ENCODE results near the gene FHIT. TPM values are rescaled to one million over a fixed set of nuclear protein-coding genes. Genes with fewer than 3 reads are reported as not detected.

The FHIT gene
- total and polyA plus RNA-seq, 2 experiments from 2014 or later: 0.22 to 0.90 TPM

- Histone ChIP-seq H3K36me3 (ENCODE audit: low read depth) (no peaks in the 10 kb centered on the region), H3K27me3 (replicated peaks; ENCODE audit: insufficient read depth) (no peaks in the 10 kb centered on the region), H3K79me2 (ENCODE audit: insufficient read depth) (no peaks in the 10 kb centered on the region), H3K4me2 (ENCODE audit: unreplicated experiment) (no peak overlapping the region), H3K4me1 (ENCODE audit: insufficient read depth) (no peaks in the 10 kb centered on the region), H3K27ac (no peak overlapping the region), H2AFZ (no peak overlapping the region), H3K9ac (no peak overlapping the region), H3F3A (ENCODE audit: insufficient read depth) (no peaks in the 10 kb centered on the region), H3K9me2 (ENCODE audit: insufficient read depth) (no peaks in the 10 kb centered on the region), H3K4me3 (no peak overlapping the region), H4K20me1 (ENCODE audit: insufficient read depth) (no peaks in the 10 kb centered on the region), H3K9me3 (ENCODE audit: low read depth) (no peaks in the 10 kb centered on the region)
- no peak for DNase-seq
- no peak for TF ChIP-seq EZH2 (IDR thresholded peaks at IDR 0.05; ENCODE audit: insufficient read depth, poor library complexity, severe bottlenecking)
- TF ChIP-seq EZH2phosphoT487 (IDR thresholded peaks at IDR 0.05; ENCODE audit: insufficient read depth, low read depth): no peak
- 93 to 100% methylated on average over 1 of the region's 1 CpG for WGBS, 2 experiments (ENCODE audit: low coverage in 1 of 2, low lambda C conversion rate in 2 of 2, missing lambda C conversion rate in 2 of 2)
- in situ Hi-C loops (cut with MboI): no loop called here
Observed at GRCh38 chr3:59829527-59829926, 1421.7 kb downstream of the FHIT start.

- H3K9ac ChIP-seq: no peak overlapping the region
- no peak overlapping the region for H2AFZ ChIP-seq
- H3K27ac ChIP-seq: no peak overlapping the region
- H3K79me2 ChIP-seq (ENCODE audit: insufficient read depth): no peaks in the 10 kb centered on the region
- no peaks in the 10 kb centered on the region for H3K4me1 ChIP-seq (ENCODE audit: insufficient read depth)
- peaks cover 11% of the 10 kb centered on the region for H3F3A ChIP-seq (ENCODE audit: insufficient read depth)
- no peak overlapping the region for H3K4me3 ChIP-seq
- H3K9me2 ChIP-seq (ENCODE audit: insufficient read depth): no peaks in the 10 kb centered on the region
- H3K36me3 ChIP-seq (ENCODE audit: low read depth): no peaks in the 10 kb centered on the region
- no peak for DNase-seq
- no peak overlapping the region for H3K4me2 ChIP-seq (ENCODE audit: unreplicated experiment)
- H3K9me3 ChIP-seq (ENCODE audit: low read depth): no peaks in the 10 kb centered on the region
- no peaks in the 10 kb centered on the region for H4K20me1 ChIP-seq (ENCODE audit: insufficient read depth)
- WGBS, 2 experiments (ENCODE audit: low coverage in 1 of 2, low lambda C conversion rate in 2 of 2, missing lambda C conversion rate in 2 of 2): 0% methylated on average over 1 of the region's 1 CpG
- in situ Hi-C loops (cut with MboI): no loop called here
- H3K27me3 ChIP-seq (replicated peaks; ENCODE audit: insufficient read depth): no peaks in the 10 kb centered on the region
- TF ChIP-seq EZH2 (IDR thresholded peaks at IDR 0.05; ENCODE audit: insufficient read depth, poor library complexity, severe bottlenecking) (no peak), EZH2phosphoT487 (IDR thresholded peaks at IDR 0.05; ENCODE audit: insufficient read depth, low read depth) (no peak)
Observed at GRCh38 chr3:59824876-59825275, 1426.4 kb downstream of the FHIT start.

DNA sequence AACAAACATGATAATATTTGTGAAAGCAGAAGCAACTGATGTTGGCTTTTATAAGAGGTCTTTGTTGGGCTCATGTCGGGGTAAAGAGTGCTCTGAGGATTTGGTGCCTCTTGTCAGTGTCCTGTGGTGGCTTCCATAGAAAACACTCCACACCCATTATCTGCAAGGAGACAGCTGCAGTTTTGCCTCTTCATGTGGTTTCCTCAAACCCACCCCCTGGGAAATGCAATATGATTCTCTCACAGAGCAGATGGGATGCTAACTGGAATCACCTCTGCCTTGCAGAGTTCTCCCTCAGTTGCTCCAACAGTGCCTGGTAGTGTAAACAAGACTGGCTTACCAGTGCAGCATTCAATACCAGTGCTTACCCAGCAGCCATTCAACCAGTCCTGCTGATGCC is 1430.0 kb downstream of the FHIT start:
- Histone ChIP-seq H3K27me3 (replicated peaks; ENCODE audit: insufficient read depth) (no peaks in the 10 kb centered on the region), H3K4me2 (ENCODE audit: unreplicated experiment) (no peak overlapping the region), H3K36me3 (ENCODE audit: low read depth) (no peaks in the 10 kb centered on the region), H3K9me3 (ENCODE audit: low read depth) (no peaks in the 10 kb centered on the region), H3K27ac (no peak overlapping the region), H4K20me1 (ENCODE audit: insufficient read depth) (no peaks in the 10 kb centered on the region), H3K4me3 (no peak overlapping the region), H3K79me2 (ENCODE audit: insufficient read depth) (no peaks in the 10 kb centered on the region), H2AFZ (no peak overlapping the region), H3F3A (ENCODE audit: insufficient read depth) (peaks cover 37% of the 10 kb centered on the region), H3K4me1 (ENCODE audit: insufficient read depth) (peaks cover 22% of the 10 kb centered on the region), H3K9me2 (ENCODE audit: insufficient read depth) (no peaks in the 10 kb centered on the region), H3K9ac (no peak overlapping the region)
- TF ChIP-seq EZH2 (IDR thresholded peaks at IDR 0.05; ENCODE audit: insufficient read depth, poor library complexity, severe bottlenecking) (no peak), EZH2phosphoT487 (IDR thresholded peaks at IDR 0.05; ENCODE audit: insufficient read depth, low read depth) (no peak)
- WGBS, 2 experiments (ENCODE audit: low coverage in 1 of 2, low lambda C conversion rate in 2 of 2, missing lambda C conversion rate in 2 of 2): 5 to 17% methylated on average over 1 of the region's 1 CpG
- in situ Hi-C loops (cut with MboI): no loop called here
- no peak for DNase-seq

GRCh38 chr3:59820352-59820934 is 1430.8 kb downstream of the FHIT start:
- Histone ChIP-seq H3K4me1 (ENCODE audit: insufficient read depth) (peaks cover 22% of the 10 kb centered on the region), H3K9me3 (ENCODE audit: low read depth) (no peaks in the 10 kb centered on the region), H3K79me2 (ENCODE audit: insufficient read depth) (no peaks in the 10 kb centered on the region), H3K4me2 (ENCODE audit: unreplicated experiment) (no peak overlapping the region), H3K27me3 (replicated peaks; ENCODE audit: insufficient read depth) (no peaks in the 10 kb centered on the region), H3K9me2 (ENCODE audit: insufficient read depth) (no peaks in the 10 kb centered on the region), H2AFZ (no peak overlapping the region), H3K9ac (no peak overlapping the region), H3K27ac (peak overlapping the region; percentile 18), H3K36me3 (ENCODE audit: low read depth) (no peaks in the 10 kb centered on the region), H4K20me1 (ENCODE audit: insufficient read depth) (no peaks in the 10 kb centered on the region), H3F3A (ENCODE audit: insufficient read depth) (peaks cover 37% of the 10 kb centered on the region), H3K4me3 (no peak overlapping the region)
- peak; percentile 71 for DNase-seq
- in situ Hi-C loops (cut with MboI): no loop called here
- WGBS, 2 experiments (ENCODE audit: low coverage in 1 of 2, low lambda C conversion rate in 2 of 2, missing lambda C conversion rate in 2 of 2): 31 to 33% methylated on average over 3 of the region's 3 CpGs
- TF ChIP-seq EZH2 (IDR thresholded peaks at IDR 0.05; ENCODE audit: insufficient read depth, poor library complexity, severe bottlenecking) (no peak), EZH2phosphoT487 (IDR thresholded peaks at IDR 0.05; ENCODE audit: insufficient read depth, low read depth) (no peak)

DNA sequence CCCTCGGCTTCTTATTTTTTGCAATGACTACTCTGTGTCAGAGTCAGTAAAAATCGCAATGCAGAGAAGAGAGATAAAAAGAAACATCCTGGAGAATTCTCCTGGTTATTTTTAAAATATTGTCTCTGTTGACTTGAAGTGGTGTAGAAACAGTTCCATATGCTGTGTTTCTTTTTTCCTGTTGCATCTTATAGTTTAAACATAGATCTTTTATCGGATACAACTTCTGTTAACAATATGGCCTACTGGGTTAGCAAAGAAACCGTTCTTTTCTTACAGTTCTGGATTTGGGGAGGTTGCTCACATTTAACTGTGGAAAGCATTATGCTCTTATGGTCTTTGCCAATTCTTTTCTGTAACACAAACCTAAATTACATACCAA is 1432.3 kb downstream of the FHIT start:
- H3K4me2 ChIP-seq (ENCODE audit: unreplicated experiment): peak overlapping the region; percentile 80
- in situ Hi-C loops (cut with MboI): no loop called here
- peaks cover 22% of the 10 kb centered on the region for H3K4me1 ChIP-seq (ENCODE audit: insufficient read depth)
- H3F3A ChIP-seq (ENCODE audit: insufficient read depth): peaks cover 37% of the 10 kb centered on the region
- H3K79me2 ChIP-seq (ENCODE audit: insufficient read depth): no peaks in the 10 kb centered on the region
- H3K9me2 ChIP-seq (ENCODE audit: insufficient read depth): no peaks in the 10 kb centered on the region
- no peak overlapping the region for H3K4me3 ChIP-seq
- 58 to 62% methylated on average over 4 of the region's 4 CpGs for WGBS, 2 experiments (ENCODE audit: low coverage in 1 of 2, low lambda C conversion rate in 2 of 2, missing lambda C conversion rate in 2 of 2)
- H3K9ac ChIP-seq: peak overlapping the region; percentile 66
- H3K36me3 ChIP-seq (ENCODE audit: low read depth): no peaks in the 10 kb centered on the region
- peak overlapping the region; percentile 75 for H2AFZ ChIP-seq
- peak overlapping the region; percentile 80 for H3K27ac ChIP-seq
- TF ChIP-seq EZH2 (IDR thresholded peaks at IDR 0.05; ENCODE audit: insufficient read depth, poor library complexity, severe bottlenecking) (no peak), EZH2phosphoT487 (IDR thresholded peaks at IDR 0.05; ENCODE audit: insufficient read depth, low read depth) (no peak)
- H4K20me1 ChIP-seq (ENCODE audit: insufficient read depth): no peaks in the 10 kb centered on the region
- DNase-seq: no peak
- H3K9me3 ChIP-seq (ENCODE audit: low read depth): no peaks in the 10 kb centered on the region
- no peaks in the 10 kb centered on the region for H3K27me3 ChIP-seq (replicated peaks; ENCODE audit: insufficient read depth)

Measured in GM23248 (cell line).